Mucosa of descending colon (tissue), 3 donors: Measurements from ENCODE around the gene LRRK2. TPM values are rescaled to one million over a fixed set of nuclear protein-coding genes. Genes with fewer than 3 reads are reported as not detected.

Source experiments
- ATAC-seq: fragments of 200-7000 bp; cut with Tn5 transposase; one replicate; pipeline ENCODE4 v1.9.1; 2020; ENCODE audit warnings: mild to moderate bottlenecking, moderate library complexity
- DNase-seq, 3 donors: peaks; one replicate each; pipeline ENCODE4 v3.0.0-alpha.2; 2020
- H3K36me3 ChIP-seq: fragments of 200-600 bp; one replicate; pipeline ENCODE4 v1.8.0; 2021; ENCODE audit warnings: low read depth, mild to moderate bottlenecking
- H3K4me1 ChIP-seq: fragments of 200-600 bp; one replicate; pipeline ENCODE4 v1.8.0; 2021; ENCODE audit warnings: low read depth, mild to moderate bottlenecking
- H3K4me3 ChIP-seq: fragments of 200-600 bp; one replicate; pipeline ENCODE4 v1.8.0; 2021; ENCODE audit warnings: mild to moderate bottlenecking
- H3K9me3 ChIP-seq: fragments of 200-600 bp; one replicate; pipeline ENCODE4 v1.8.0; 2021; ENCODE audit warnings: mild to moderate bottlenecking
- intact Hi-C, 2 donors: fragments of 100-400 bp; cut with DNase I in 1 of 2; cut with micrococcal nuclease in 1 of 2; formaldehyde crosslinking; loops; one replicate each; pipeline versions ENCODE4 v1.11.0 to v1.11.1; 2022; cut with DNase I, micrococcal nuclease
- total RNA-seq, 3 donors: library from RNA; stranded (reverse); fragmentation: NEBNext Ultra II Directional in 2 of 3; extraction: Animal tissue kit (Norgen Biotek cat#: 25700) in 2 of 3; gene quantifications; one replicate each; pipeline versions ENCODE4 v1.2.1 to v1.2.4, GENCODE V29; 2021 to 2023
- TF ChIP-seq, protein P1 (sequence below): fragments of 200-600 bp; IDR thresholded peaks from one replicate; pipeline ENCODE4 v1.8.0; 2022; ENCODE audit warnings: antibody characterized with exemption, mild to moderate bottlenecking
- donor health status: DM: no; HTN: no; CAD: no; lungs with moderate emphysema.
- donor health status: DM: no; HTN: no; CAD: no.
- donor health status: DM: no; HTN: yes; CAD: no.

The LRRK2 gene
- total RNA-seq, 3 donors from 2014 or later = 1.6 to 15.7 (median 3.3) TPM

DNA sequence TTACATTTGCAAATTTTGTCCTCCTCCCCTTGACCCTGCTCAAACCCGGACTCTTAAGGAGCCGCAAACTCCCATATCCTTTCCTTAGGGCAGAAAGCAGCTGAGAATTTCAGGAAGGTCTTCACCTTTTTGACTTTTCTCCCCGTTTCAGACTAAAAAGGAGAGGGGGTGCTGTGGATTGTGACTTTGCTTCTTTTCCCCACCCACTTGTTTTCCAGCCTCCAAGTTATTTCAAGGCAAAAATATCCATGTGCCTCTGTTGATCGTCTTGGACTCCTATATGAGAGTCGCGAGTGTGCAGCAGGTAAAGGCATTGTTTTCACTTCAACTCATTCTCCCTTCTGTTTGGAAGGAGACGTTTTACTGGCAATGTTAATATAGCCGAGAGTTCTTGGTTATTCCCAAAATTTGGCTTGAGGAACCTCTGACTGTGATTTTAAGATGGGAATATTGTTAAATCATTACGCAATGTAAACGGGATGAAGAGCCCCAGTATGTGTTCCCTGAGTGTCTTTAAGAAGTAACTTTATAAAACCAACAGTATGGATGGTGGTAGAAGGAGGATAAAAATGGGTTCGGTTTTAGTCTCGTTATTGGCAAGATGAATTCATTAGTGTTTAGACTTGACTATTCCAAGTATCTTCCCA, 663 bp downstream of the LRRK2 start:
- ATAC-seq (no peak), DNase-seq (no peak)
- Histone ChIP-seq H3K4me1 (no peaks in the 10 kb centered on the region), H3K9me3 (no peaks in the 10 kb centered on the region), H3K36me3 (no peaks in the 10 kb centered on the region), H3K4me3 (peak overlapping the region; percentile 14)
- TF ChIP-seq, protein P1, sequence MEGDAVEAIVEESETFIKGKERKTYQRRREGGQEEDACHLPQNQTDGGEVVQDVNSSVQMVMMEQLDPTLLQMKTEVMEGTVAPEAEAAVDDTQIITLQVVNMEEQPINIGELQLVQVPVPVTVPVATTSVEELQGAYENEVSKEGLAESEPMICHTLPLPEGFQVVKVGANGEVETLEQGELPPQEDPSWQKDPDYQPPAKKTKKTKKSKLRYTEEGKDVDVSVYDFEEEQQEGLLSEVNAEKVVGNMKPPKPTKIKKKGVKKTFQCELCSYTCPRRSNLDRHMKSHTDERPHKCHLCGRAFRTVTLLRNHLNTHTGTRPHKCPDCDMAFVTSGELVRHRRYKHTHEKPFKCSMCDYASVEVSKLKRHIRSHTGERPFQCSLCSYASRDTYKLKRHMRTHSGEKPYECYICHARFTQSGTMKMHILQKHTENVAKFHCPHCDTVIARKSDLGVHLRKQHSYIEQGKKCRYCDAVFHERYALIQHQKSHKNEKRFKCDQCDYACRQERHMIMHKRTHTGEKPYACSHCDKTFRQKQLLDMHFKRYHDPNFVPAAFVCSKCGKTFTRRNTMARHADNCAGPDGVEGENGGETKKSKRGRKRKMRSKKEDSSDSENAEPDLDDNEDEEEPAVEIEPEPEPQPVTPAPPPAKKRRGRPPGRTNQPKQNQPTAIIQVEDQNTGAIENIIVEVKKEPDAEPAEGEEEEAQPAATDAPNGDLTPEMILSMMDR = no peak
- intact Hi-C loops = no loop called here

DNA sequence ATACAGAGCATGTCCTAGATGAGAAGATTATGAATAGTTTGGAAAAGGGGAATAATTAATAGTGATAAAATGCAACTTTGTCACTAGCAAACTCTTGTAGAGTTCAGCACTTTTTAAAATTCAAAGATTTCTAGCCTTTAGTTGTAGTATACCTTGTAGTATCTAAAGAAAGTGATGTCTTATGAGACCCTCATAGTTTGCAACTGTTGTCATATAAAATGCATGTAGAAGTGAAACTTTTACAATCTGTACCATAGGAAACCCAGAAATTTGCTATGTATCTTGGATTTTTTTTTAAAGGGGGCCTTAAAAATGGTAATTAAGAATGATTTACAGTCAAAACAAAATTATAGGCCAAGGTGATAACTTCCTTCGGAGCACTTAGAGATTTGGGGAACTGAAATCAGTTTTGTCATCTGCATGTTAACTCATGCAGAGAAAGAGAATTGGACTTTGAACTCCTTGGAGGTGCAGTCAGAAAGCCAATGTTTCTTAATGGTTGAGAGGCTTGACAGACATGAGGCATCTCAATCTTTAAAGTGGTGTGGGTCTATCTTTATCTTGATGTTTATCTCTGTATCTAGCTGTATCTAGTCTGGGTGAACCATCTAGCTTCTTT, 1.3 kb downstream of the LRRK2 start:
- Histone ChIP-seq H3K4me3 (no peak overlapping the region), H3K4me1 (no peaks in the 10 kb centered on the region), H3K9me3 (no peaks in the 10 kb centered on the region), H3K36me3 (no peaks in the 10 kb centered on the region)
- TF ChIP-seq, protein P1 = no peak
- DNase-seq (no peak), ATAC-seq (peak; percentile 30)
- intact Hi-C loops = no loop called here

DNA sequence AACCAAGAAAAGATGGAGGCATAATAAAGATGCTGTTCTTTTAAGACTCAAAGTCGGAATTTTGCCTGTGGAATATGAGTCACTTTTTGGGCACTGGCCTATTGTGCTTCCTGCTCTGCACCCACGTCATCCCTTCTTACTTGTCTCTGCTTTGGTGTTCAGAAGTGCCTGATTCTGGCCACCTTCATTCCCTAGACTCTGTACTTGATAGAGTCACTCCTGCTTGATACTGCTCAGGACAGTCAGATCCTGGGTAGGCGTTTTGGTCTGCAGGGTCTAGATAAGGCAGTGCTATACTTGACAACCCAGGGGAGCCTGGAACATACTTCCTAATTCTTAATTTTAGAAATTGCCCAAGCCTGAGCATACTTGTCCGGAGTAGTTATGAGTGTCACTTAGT, 1.9 kb downstream of the LRRK2 start:
- Histone ChIP-seq H3K4me1 (no peaks in the 10 kb centered on the region), H3K4me3 (no peak overlapping the region), H3K9me3 (no peaks in the 10 kb centered on the region), H3K36me3 (no peaks in the 10 kb centered on the region)
- DNase-seq = peak in 1 of 3 donors; percentile 30
- intact Hi-C loops = no loop called here
- ATAC-seq = peak; percentile 32
- TF ChIP-seq, protein P1 = no peak

DNA sequence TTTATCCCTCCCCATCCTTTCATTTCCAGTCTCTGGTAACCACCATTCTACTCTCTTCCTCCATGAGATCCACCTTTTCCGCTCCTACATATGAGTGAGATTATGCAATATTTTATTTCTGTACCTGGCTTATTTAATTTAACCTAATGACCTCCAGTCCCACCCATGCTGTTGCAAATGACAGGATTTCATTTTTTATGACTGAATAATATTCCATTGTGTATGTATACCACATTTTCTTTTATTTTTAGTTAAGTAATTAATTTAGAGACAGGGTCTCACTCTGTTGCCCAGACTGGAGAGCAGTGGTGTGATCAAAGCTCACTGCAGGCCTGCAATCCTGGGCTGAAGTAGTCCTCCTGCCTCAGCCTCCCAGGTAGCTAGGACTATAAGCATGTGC, 2.6 kb downstream of the LRRK2 start:
- intact Hi-C loops = no loop called here
- no peak for ATAC-seq
- Histone ChIP-seq H3K9me3 (no peaks in the 10 kb centered on the region), H3K36me3 (no peaks in the 10 kb centered on the region), H3K4me1 (no peaks in the 10 kb centered on the region), H3K4me3 (no peak overlapping the region)
- DNase-seq = no peak
- TF ChIP-seq, protein P1 = no peak

DNA sequence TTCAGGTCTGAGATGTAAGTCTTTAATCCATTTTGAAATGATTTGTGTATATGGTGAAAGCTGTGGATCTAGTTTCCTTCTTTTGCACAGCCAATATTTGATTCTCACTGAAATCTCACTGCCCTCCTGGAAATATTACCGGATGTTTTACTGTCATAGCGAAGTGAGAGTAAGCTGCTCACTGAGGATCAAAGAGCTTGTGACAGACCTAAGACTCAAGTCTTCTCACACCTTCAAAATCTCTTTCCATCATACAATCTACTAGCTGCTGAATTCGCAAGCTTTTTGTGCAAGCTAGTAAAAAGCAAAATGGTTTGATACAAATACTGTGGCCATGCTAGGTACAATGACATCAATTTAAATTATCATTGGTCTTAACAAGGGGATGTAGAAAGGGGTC, 3.9 kb downstream of the LRRK2 start:
- Histone ChIP-seq H3K4me1 (no peaks in the 10 kb centered on the region), H3K4me3 (no peak overlapping the region), H3K9me3 (no peaks in the 10 kb centered on the region), H3K36me3 (no peaks in the 10 kb centered on the region)
- ATAC-seq (no peak), DNase-seq (no peak)
- intact Hi-C loops = no loop called here
- TF ChIP-seq, protein P1 = no peak
